Stimulated activated naive CD8-positive, alpha-beta T cell treated with anti-CD3 and anti-CD28 coated beads, Interleukin-15, Interleukin-2, amounts not matched to agents 100 ng/mL and 50 ng/mL, for 24 hours (primary cell): ENCODE results near the gene COQ6.
"Not testable (repeated sequence)": the region's sequence is repeated elsewhere in the genome, so short reads cannot be mapped to it uniquely, and the experiment has no call there.

Source experiments
- H3K27ac Mint-ChIP-seq: one replicate; pipeline ENCODE4 v1.8.0; 2021; ENCODE audit warnings: mild to moderate bottlenecking, mixed read lengths
- H3K27me3 Mint-ChIP-seq: one replicate; pipeline ENCODE4 v1.8.0; 2021; ENCODE audit warnings: mixed read lengths
- H3K36me3 Mint-ChIP-seq: one replicate; pipeline ENCODE4 v1.8.0; 2021; ENCODE audit warnings: low read depth, mixed read lengths
- H3K4me1 Mint-ChIP-seq: one replicate; pipeline ENCODE4 v1.8.0; 2021; ENCODE audit warnings: low read depth, mixed read lengths
- H3K4me3 Mint-ChIP-seq: one replicate; pipeline ENCODE4 v1.8.0; 2021; ENCODE audit warnings: mild to moderate bottlenecking, mixed read lengths
- H3K9me3 Mint-ChIP-seq: one replicate; pipeline ENCODE4 v1.8.0; 2021; ENCODE audit warnings: mixed read lengths

The COQ6 gene

DNA sequence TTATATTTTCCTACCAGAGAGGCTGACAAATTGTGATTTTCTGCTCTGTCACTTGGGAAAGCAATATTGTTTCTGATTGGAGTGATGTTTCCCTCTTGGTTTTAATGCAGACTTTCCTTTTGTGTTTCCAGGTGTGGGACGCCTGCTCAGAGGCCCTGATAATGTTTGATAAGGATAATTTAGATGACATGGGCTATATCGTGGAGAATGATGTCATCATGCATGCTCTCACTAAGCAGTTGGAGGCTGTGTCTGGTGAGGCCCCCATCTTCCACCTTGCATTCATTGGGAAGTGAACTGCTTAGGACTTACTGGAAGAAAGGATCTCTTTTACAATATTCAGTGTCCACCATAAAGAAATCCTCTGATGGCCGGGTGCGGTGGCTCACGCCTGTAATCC is 5.6 kb downstream of the COQ6 start:
- Mint-ChIP-seq H3K27me3 (no peaks in the 10 kb centered on the region), H3K27ac (no peak overlapping the region), H3K36me3 (peaks cover 26% of the 10 kb centered on the region), H3K4me1 (peaks cover 11% of the 10 kb centered on the region), H3K4me3 (no peak overlapping the region), H3K9me3 (no peaks in the 10 kb centered on the region)

- H3K27ac Mint-ChIP-seq: no peak overlapping the region
- H3K4me1 Mint-ChIP-seq: no peaks in the 10 kb centered on the region
- peaks cover 42% of the 10 kb centered on the region for H3K36me3 Mint-ChIP-seq
- H3K9me3 Mint-ChIP-seq: no peaks in the 10 kb centered on the region
- no peaks in the 10 kb centered on the region for H3K27me3 Mint-ChIP-seq
- no peak overlapping the region for H3K4me3 Mint-ChIP-seq
Observed at GRCh38 chr14:73958591-73958990, 8.5 kb downstream of the COQ6 start.

- Mint-ChIP-seq H3K4me1 (no peaks in the 10 kb centered on the region), H3K4me3 (no peak overlapping the region), H3K36me3 (peaks cover 36% of the 10 kb centered on the region), H3K9me3 (no peaks in the 10 kb centered on the region), H3K27ac (no peak overlapping the region), H3K27me3 (no peaks in the 10 kb centered on the region)
Observed at GRCh38 chr14:73961192-73961591, 11.1 kb downstream of the COQ6 start.

DNA sequence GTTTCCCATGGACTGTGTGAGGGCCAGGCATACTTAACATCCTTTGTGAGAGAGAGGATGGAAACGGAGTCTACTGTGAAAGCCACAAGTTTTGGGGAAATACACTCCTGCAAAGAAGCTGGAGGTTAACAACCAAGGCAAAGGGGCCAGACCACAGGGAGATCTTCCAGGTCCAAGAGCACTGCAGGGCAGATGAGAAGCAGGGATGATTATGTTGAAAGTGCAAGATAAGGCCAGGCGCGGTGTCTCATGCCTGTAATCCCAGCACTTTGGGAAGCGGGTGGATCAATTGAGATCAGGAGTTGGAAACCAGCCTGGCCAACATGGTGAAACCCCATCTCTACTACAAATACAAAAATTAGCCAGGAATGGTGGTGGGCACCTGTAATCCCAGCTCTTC is 15.1 kb downstream of the COQ6 start:
- Mint-ChIP-seq H3K27ac (no peak overlapping the region), H3K4me3 (no peak overlapping the region), H3K36me3 (peaks cover 42% of the 10 kb centered on the region), H3K4me1 (no peaks in the 10 kb centered on the region), H3K27me3 (no peaks in the 10 kb centered on the region), H3K9me3 (no peaks in the 10 kb centered on the region)

DNA sequence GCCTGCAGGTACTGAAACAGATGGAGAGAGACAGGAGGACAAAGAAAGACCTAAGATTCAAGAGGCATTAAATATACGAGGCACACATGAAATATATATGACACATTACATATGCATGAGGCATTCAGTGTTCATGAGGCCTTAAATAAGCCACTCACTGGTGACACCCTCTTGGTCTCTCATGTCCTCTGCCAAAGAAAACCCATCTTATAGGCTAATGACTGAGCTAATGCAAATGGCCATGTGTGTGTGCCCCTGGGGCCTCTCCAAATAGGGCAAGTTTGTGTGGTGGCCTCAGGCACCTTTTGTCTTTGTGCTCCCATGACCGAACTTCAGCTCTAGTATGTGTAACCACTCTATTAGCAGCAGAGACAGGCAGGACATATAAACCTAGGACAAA is 18.8 kb downstream of the COQ6 start:
- no peaks in the 10 kb centered on the region for H3K9me3 Mint-ChIP-seq
- H3K27ac Mint-ChIP-seq: no peak overlapping the region
- no peaks in the 10 kb centered on the region for H3K27me3 Mint-ChIP-seq
- peaks cover 23% of the 10 kb centered on the region for H3K36me3 Mint-ChIP-seq
- H3K4me1 Mint-ChIP-seq: no peaks in the 10 kb centered on the region
- no peak overlapping the region for H3K4me3 Mint-ChIP-seq

DNA sequence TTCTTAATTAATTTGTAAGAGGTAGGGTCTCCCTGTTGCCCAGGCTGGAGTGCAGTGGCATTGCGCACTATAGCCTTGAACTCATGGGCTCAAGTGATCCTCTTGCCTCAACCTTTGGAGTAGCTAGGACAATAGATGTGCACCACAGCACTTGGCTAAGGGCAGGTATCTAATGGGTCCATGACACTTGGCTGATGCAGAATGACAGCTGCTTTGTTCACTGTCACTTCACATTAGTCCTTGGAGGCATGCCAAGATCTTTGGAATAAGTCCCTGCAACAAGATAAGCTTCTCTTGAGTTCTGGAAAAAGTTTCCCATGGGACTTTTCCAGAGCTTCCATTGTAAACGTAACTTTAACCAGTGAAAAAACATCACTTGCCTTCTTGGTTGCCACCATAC is 23.4 kb downstream of the COQ6 start:
- no peaks in the 10 kb centered on the region for H3K9me3 Mint-ChIP-seq
- H3K27ac Mint-ChIP-seq: no peak overlapping the region
- no peaks in the 10 kb centered on the region for H3K4me1 Mint-ChIP-seq
- H3K36me3 Mint-ChIP-seq: peaks cover 23% of the 10 kb centered on the region
- H3K27me3 Mint-ChIP-seq: no peaks in the 10 kb centered on the region
- H3K4me3 Mint-ChIP-seq: no peak overlapping the region

DNA sequence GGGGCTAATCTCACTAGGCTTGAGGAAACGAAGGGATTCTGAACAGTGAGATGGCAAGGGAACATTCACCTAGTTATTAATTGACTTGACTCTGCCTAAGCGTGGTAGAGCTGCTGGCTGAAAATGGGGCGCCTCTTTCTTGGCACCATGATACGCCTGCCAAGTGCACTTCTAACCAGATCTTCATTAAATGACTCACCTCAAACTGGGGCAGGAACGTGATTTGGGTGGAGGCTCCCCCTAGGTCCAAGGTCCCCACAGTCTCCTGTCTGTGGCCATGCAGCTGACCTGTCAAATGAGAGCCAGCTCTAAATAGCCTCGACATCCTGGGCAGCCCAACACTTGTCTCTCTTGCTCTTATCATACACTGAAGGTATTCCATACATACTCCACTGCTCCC is 26.0 kb downstream of the COQ6 start:
- peaks cover 18% of the 10 kb centered on the region for H3K36me3 Mint-ChIP-seq
- no peak overlapping the region for H3K27ac Mint-ChIP-seq
- no peak overlapping the region for H3K4me3 Mint-ChIP-seq
- H3K9me3 Mint-ChIP-seq: no peaks in the 10 kb centered on the region
- H3K27me3 Mint-ChIP-seq: no peaks in the 10 kb centered on the region
- H3K4me1 Mint-ChIP-seq: no peaks in the 10 kb centered on the region

- H3K36me3 Mint-ChIP-seq: peaks cover 16% of the 10 kb centered on the region
- H3K9me3 Mint-ChIP-seq: no peaks in the 10 kb centered on the region
- H3K4me3 Mint-ChIP-seq: no peak overlapping the region
- H3K27ac Mint-ChIP-seq: no peak overlapping the region
- H3K27me3 Mint-ChIP-seq: no peaks in the 10 kb centered on the region
- no peaks in the 10 kb centered on the region for H3K4me1 Mint-ChIP-seq
Observed at GRCh38 chr14:73977896-73978295, 27.8 kb downstream of the COQ6 start.

DNA sequence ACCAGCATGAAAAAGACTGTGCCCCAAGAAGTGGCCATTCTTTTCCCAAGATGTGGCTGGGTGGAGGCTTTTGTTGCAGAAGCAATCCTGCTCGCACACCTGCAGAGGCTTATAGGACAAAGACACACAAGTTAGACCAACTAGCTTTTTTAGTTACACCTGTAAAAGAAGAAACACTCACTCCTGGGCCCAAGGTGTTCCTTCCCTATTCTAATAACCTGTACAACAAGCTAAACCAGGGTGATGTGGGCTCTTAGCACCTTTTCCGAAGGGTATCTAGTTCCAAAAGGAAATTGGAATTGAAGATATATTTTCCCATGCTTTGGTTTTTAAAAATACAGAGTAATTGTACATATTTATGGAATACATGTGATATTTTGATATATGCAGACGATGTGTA is 38.0 kb downstream of the COQ6 start:
- H3K4me1 Mint-ChIP-seq: no peaks in the 10 kb centered on the region
- no peak overlapping the region for H3K27ac Mint-ChIP-seq
- no peaks in the 10 kb centered on the region for H3K27me3 Mint-ChIP-seq
- H3K36me3 Mint-ChIP-seq: peaks cover 24% of the 10 kb centered on the region
- H3K4me3 Mint-ChIP-seq: no peak overlapping the region
- H3K9me3 Mint-ChIP-seq: no peaks in the 10 kb centered on the region

DNA sequence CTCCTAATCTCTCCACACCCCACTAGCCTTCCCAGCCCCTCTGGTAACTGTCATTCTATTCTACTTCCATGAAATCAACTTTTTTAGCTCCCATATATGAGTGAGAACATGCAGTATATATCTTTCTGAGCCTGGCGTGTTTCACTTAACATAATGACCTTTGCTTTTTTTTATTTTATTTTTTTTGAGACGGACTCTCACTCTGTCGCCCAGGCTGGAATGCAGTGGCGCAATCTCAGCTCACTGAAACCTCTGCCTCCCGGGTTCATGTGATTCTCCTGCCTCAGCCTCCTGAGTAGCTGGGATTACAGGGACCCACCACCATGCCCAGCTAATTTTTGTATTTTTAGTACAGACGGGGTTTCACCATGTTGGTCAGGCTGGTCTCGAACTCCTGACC is 38.6 kb downstream of the COQ6 start:
- not testable (repeated sequence) for H3K9me3 Mint-ChIP-seq, H3K4me3 Mint-ChIP-seq, H3K4me1 Mint-ChIP-seq, H3K27me3 Mint-ChIP-seq, H3K27ac Mint-ChIP-seq
- H3K36me3 Mint-ChIP-seq: peaks cover 27% of the 10 kb centered on the region

DNA sequence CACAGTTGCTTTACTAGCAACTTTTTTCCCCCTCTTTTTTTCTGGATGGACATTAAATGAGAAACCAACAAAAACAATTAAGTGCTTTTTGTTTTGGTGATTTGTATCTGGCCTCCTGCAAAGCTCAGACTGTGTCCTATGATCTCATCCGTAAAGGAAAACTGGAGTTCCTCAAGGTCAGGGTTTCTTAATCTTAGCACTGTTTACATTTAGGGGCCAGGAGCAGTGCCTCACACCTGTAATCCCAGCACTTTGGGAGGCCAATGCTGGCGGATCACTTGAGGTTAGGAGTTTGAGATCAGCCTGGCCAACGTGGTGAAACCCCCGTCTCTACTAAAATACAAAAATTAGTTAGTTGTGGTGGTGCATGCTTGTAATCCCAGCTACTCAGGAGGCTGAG is 41.0 kb downstream of the COQ6 start:
- H3K36me3 Mint-ChIP-seq: peaks cover 20% of the 10 kb centered on the region
- H3K4me1 Mint-ChIP-seq: no peaks in the 10 kb centered on the region
- no peak overlapping the region for H3K27ac Mint-ChIP-seq
- no peaks in the 10 kb centered on the region for H3K27me3 Mint-ChIP-seq
- no peak overlapping the region for H3K4me3 Mint-ChIP-seq
- no peaks in the 10 kb centered on the region for H3K9me3 Mint-ChIP-seq

DNA sequence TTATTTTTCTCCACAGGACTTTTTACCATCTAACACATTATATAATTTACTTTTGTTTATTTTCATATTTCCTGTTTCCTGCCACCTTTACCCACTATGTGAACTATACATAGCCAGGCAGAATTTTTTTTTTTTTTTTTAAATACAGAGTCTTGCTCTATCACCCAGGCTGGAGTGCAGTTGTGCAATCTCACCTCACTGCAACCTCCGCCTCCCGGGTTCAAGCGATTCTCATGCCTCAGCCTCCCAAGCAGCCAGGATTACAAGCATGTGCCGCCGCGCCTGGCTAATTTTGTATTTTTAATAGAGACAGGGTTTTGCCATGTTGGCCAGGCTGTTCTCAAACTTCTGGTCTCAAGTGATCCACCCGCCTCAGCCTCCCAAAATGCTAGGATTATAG is 44.8 kb downstream of the COQ6 start:
- H3K4me1 Mint-ChIP-seq, H3K4me3 Mint-ChIP-seq, H3K27ac Mint-ChIP-seq, H3K9me3 Mint-ChIP-seq, H3K27me3 Mint-ChIP-seq: not testable (repeated sequence)
- peaks cover 18% of the 10 kb centered on the region for H3K36me3 Mint-ChIP-seq

- Mint-ChIP-seq H3K4me3 (no peak overlapping the region), H3K4me1 (no peaks in the 10 kb centered on the region), H3K36me3 (peaks cover 18% of the 10 kb centered on the region), H3K9me3 (no peaks in the 10 kb centered on the region), H3K27me3 (no peaks in the 10 kb centered on the region), H3K27ac (no peak overlapping the region)
Observed at GRCh38 chr14:73995977-73996378, 45.9 kb downstream of the COQ6 start.

DNA sequence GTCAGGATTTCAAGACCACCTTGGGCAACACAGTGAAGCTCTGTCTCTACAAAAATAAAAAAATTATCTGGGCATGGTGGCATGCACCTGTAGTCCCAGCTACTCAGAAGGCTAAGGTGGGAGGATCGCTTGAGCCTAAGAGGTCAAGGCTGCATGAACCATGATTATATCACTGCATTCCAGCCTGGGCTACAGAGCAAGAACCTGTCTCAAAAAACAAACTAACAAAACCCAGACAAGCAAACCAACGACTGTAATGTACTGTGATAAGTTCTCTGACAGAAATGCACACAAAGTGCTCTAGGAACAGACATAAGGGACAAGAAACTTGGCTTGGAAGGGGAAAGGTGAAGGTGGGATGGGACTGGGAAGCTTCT is 46.6 kb downstream of the COQ6 start:
- peaks cover 18% of the 10 kb centered on the region for H3K36me3 Mint-ChIP-seq
- no peaks in the 10 kb centered on the region for H3K9me3 Mint-ChIP-seq
- H3K4me1 Mint-ChIP-seq: no peaks in the 10 kb centered on the region
- no peak overlapping the region for H3K27ac Mint-ChIP-seq
- no peaks in the 10 kb centered on the region for H3K27me3 Mint-ChIP-seq
- H3K4me3 Mint-ChIP-seq: no peak overlapping the region

DNA sequence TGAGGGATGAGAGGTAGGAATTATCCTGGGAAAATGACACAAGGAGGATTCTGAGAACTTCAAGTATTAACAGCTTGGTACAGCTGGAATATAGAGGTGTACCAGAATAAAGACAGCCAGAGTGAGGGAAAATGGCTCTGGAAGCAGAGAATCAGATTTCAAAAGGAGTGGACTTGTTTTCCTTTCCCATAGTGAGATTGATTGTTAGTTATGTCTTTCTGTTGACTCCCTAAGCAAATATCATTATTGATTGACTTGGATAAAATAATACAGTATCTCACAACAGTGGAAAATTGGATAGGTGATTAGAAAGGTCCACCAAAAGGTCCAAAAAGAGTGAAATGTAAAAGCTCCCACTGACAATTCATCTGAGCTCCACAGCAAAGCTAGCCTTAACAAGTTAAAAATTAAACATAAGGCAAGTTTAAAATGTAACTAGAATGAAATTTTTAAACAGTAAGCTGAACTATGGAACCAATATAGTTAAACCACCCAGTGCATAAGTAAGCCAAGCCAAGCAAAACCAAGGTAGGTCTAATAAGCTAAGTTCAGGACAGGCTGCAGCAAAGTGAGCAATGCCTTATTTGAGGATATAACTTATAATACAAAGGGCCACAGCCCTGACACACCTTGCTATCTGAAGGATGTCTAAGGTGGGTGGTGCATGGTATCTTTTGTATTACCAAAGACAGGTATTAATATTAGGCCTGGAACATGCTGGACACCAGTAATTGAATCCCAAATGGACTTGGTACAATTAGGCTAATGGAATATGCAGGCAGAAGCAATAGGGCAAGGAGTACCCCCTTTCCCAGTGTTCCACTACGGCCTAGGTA is 47.2 kb downstream of the COQ6 start:
- no peaks in the 10 kb centered on the region for H3K9me3 Mint-ChIP-seq
- H3K4me1 Mint-ChIP-seq: no peaks in the 10 kb centered on the region
- peaks cover 18% of the 10 kb centered on the region for H3K36me3 Mint-ChIP-seq
- no peak overlapping the region for H3K4me3 Mint-ChIP-seq
- H3K27ac Mint-ChIP-seq: no peak overlapping the region
- no peaks in the 10 kb centered on the region for H3K27me3 Mint-ChIP-seq

DNA sequence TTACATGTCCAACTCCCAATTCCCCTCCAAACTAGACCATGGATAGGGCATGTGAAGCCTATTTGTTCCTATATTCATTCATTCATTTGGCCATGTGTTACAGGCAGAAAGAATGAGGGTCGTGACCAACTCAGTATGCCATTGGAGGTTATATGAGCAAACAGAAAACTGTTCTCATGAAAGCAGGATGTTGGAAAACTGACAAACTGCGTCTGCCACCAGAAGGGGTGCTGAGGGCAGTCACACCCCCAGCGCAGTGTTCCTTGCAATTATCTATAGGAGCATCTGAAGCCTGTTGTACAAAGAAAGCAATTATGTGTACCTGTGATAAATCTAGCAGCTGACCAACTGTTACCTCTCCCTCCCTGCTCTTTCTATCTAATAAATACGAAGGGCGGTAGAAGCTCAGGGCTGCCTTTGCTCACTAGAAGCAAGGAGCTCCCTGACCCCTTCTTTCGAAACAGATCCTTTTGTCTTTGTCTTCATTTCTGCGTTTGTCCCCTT is 47.9 kb downstream of the COQ6 start:
- Mint-ChIP-seq H3K4me1 (no peaks in the 10 kb centered on the region), H3K9me3 (no peaks in the 10 kb centered on the region), H3K36me3 (peaks cover 20% of the 10 kb centered on the region), H3K27me3 (no peaks in the 10 kb centered on the region), H3K27ac (no peak overlapping the region), H3K4me3 (no peak overlapping the region)
